ENCODE data around the gene CALY.

Gene CALY

DNA sequence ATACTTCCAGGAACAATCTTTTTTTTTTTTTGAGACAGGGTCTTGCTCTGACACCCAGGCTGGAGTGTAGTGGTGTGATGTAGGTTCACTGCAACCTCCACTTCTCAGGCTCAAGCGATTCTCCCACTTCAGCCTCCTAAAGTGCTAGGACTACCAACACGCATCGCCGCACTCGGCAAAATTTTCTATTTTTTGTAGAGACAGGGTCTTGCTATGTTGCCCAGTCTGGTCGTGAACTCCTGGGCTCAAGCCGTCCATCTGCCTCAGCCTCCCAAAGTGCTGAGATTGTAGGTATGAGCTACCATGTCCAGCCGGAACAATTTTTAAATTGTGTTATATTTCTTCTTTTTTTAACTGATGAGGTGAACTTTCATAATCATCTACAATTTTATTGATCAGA lies 25.9 kb downstream of the CALY start:
- DNase-seq (ENCODE audit: low read depth), result no peak

DNA sequence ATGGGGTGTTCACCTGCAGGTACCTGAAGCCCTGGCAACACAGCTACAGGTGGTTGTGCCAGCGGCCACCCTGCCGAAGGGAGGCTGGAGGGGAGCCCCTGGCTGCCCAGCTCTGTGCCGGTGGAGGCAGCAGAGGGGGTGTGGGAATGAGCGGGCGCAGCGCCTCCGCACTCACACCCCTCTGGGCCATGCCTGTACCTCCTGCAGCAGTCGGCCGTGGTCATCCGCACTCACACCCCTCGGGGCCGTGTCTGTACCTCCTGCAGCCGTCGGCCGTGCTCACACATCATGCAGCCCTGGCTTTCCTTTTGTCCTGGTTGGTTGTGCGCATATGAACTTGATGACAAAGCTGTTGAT lies 26.3 kb downstream of the CALY start:
- DNase-seq (ENCODE audit: low read depth), result no peak

DNA sequence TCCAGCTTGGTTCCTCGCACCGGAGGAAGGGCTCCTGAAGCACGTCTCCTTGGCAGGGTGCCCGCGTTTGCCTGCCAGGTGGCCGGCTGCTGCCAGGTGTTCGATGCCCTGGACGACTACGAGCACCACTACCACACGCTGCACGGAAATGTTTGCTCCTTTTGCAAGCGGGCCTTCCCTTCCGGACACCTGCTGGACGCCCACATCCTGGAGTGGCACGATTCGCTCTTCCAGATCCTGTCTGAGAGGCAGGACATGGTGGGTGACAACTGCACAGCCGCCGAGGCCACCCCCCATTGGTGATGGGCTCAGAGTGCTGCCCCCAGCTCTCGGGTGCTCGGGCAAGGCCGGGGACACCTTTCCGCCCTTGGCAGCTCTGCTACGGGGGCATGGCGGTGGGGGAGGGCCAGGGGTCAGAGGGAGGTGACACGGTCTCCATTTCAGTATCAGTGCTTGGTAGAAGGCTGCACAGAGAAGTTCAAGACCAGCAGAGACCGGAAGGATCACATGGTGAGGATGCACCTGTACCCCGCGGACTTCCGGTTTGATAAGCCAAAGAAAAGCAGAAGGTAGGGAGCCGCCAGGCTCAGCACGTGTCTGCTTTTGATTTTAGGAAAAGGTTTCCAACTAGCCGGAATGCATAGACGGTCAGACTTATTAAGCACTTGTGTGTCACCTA lies 26.8 kb downstream of the CALY start:
- DNase-seq (ENCODE audit: low read depth), result no peak

DNA sequence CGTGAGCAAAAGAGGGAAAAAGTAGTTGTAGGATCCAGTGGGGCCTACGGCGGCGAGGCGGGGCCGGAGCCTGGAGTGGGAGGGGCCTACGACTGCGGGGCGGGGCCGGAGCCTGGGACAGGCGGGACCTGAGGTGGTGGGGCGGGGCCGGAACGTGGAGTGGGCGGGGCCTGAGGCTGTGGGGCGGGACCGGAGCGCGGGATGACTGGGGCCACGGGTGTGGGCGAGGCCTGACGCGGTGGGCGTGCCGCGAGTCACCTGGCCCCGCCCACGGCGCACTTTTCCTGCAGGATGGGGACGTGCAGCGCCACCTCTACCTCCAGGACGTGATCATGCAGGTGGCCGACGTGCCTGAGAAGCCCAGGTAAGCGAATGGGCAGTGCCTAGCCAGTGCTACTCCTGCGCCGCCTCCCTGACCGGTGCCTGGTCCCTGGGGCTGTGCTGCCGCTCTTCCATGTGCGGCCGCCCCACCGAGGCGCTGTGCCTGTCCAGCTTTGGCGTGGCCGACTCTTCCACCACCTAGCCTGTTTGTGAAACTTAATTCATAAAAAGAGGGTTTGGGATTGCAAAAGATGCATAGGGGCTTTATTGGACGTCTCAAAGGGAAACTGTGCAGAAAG lies 27.5 kb downstream of the CALY start:
- DNase-seq (ENCODE audit: low read depth), result no peak

DNA sequence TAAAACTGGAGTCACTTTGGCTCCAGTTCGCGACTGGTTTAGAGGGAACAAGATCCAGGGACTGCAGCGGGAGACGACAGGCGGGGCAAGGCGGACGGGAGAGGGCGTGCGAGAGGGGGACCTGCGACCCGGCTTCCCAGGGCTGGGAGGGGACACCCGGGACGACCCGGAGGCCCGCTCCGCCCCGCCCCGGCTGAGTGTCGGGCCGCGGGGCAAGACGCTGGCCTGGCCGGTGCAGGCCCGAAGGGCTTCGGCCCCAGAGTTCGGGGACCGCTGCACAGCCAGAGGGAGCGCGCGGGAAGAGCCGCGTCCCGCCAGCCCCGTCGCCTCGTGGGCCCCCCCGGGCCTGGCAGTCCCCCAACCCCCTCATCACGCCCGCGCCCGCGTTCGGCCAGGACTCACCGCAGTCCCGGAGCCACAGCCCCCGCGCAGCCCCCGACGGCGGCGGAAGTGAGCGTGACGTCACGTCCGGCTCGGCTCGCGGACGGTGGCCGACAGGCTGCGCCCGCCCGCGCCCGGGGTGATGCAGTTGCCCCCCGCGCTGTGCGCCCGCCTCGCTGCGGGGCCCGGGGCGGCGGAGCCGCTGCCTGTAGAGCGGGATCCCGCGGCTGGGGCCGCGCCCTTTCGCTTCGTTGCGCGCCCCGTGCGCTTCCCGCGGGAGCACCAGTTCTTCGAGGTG lies 28.1 kb downstream of the CALY start, which contains the start of the genes TUBGCP2 and ZNF511:
Gene TUBGCP2, minus strand, starts transcription at position 452 of the 679 bp plus-strand sequence. CDS start 5,931 bp downstream, outside the sequence.
Gene ZNF511, plus strand, starts transcription at position 494 of the 679 bp plus-strand sequence. Its CDS starts 30 bp downstream, at position 524.
- no peak for DNase-seq (ENCODE audit: low read depth)

DNA sequence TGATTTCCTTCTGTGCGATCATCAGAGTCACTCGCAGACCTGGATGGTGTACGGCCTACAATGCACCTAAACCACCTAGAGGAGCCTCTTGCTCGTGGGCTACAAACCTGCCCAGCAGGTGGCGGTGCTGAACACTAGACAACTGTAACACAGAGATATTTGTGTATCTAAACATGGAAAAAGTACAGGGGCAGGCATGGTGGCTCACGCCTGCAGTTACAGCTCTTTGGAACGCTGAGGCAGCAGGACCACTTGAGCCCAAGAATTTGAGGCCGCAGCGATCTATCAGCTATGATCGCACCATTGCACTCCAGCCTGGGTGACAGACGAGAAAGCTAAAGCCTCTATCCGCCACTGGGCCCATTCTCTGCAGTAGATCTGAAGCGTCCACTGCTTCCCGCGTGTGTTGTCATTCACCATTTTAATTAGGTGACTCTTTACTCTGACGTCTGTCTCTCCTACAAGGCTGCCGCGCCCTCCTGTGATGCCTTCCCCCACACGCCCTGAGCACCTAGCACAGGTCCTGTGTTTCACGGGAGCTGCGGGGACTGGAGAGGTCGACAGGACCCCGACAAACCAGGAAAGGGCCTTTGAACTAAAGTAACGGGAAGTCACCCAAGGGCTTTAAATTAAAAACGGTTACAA lies 28.8 kb downstream of the CALY start:
- DNase-seq (ENCODE audit: low read depth), result no peak

DNA sequence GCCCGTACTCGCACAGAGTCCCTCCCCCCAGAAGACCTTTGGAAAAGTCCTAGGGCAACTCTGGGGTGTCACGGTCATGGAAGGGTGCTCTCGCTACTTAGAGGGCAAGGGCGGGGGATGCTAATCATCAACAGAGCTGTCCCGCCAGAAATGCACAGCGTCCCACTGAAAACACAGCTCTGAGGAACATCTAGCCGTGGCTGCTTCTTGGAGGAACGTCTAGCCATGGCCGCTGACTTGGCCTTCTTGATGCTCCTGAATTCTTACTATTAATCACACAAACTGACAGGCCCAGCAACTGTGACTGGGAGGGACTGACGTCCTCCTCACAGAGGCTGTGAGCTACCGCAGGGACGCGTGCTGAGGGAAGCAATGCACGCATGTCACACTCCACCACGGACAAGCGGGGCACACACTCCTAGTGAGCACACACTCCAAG lies 29.7 kb downstream of the CALY start:
- no peak for DNase-seq (ENCODE audit: low read depth)

DNA sequence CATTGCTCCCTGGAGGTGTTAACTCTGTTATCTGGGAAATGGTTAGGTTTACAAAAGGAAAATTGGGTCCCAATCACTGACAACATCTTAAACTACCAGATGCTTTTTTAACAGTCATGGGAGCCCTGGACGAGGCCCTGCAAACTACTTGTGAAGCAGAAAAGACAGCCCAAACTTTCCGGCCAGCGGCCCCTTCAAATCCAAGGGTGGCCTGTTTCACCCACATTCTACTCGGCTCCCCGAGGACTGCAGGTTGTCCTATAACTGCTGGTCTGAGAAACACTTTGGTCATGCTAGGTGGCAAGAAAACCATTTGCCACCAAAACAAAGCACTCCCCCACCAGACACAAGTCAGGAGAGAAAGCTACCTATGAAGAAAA lies 30.6 kb downstream of the CALY start:
- no peak for DNase-seq (ENCODE audit: low read depth)

DNA sequence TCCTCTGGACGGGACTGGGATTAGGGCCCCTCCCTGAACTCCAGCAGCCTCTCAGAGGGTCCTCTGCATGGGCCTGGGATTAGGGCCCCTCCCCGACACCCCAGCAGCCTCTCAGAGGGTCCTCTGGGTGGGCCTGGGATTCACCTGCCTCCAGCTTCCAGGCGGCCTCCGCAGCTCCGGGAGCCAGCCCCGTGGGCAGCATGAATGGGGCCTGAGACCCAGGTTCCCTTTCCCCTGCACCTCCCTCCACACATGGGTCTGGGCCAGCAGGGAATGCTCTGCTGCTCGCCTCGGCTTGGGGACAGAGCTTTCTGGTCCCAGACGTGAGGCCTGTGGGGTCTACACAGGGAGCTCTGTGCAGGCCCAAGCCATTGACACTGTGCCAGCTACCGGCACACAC lies 33.5 kb downstream of the CALY start:
- DNase-seq (ENCODE audit: low read depth), result no peak

DNA sequence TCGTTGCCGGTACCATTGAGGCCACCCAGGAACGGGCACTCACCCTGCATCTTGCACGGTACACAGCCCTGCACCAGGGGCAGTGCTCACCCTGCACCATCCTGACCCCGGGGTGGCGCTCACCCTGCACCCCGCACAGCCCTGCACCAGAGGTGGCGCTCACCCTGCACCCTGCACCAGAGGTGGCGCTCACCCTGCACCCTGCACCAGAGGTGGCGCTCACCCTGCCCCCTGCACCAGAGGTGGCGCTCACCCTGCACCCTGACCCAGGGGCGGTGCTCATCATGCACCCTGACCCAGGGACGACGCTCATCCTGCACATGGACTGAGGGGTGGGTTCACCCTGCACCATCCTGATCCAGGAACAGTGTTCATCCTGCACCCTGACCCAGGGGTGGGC lies 34.5 kb downstream of the CALY start:
- DNase-seq (ENCODE audit: low read depth), result no peak

DNA sequence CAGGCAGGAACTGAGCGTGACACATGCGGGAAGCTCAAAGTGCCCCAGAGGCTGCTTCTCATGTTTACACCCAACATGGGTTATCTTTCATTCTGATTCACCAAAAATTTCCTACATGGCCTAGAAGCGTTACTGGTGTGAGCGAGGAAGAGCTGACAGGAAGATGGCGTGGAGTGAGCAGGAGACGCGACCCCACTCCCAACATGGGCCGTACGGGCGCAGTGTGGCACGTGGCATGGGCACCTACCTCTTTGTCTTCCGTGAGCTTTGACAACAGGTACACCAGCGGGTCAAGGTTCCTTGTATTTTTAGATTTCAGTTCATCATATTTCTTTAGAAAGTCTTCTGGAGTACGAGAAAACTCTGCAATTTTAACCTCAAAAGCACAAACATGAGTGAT lies 37.0 kb downstream of the CALY start:
- DNase-seq (ENCODE audit: low read depth), result no peak

DNA sequence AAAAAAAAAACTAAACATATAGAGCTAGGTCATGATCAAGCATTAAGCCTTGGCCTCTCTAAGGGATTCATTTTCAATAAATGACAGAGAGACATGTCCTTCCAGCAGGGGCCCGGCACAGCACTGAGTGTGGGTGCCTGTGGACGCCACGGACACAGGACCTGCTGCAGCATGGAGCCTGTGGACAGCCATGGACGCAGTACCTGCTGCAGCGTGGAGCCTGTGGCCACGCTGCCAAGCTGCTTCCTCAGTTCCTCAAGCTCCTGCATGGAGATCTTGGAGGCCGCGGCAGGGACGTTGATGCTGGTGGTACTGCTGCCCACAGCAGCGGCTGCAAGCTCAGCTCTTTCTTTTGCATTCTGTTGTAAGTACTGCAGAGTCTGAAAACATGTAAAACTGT lies 37.5 kb downstream of the CALY start:
- DNase-seq (ENCODE audit: low read depth), result no peak

DNA sequence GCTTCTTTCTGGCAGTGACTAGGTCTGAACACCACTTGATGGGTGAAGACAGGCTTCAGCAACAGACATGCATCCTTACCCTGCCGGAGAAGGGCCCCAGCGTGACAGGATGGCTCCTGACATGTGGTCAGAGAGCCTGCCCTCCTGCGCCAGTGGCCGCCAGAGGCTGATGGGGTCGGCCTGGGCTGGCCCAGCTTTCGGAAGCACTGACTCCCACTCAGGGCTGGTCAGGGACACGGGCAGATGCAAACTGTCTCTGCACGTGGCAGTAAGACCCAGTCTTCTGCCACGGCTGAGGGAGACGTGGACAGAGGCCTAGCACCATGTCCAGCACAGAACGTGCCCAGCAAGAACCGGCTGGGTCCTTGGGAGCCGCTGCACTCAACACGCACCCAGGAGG lies 38.2 kb downstream of the CALY start:
- no peak for DNase-seq (ENCODE audit: low read depth)

DNA sequence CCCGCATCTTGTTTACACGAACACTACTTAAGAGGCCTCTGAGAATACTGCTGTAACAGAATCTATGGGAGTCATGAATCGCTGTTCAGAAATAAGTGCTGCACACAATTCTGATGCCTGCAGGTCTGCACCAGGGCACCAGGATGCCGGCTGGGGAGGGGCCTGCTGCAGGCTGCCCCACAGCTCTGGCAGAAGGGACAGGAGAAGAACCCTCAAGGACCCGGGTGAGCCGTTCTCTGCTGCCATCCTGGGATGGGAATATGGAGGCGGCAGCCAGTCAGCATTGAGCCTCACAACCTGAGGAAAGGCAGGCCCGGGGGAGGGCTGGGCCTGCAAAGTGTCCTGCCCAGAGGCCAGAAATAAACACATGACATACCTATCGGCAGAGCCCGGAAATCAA lies 39.2 kb downstream of the CALY start:
- DNase-seq (ENCODE audit: low read depth), result no peak

DNA sequence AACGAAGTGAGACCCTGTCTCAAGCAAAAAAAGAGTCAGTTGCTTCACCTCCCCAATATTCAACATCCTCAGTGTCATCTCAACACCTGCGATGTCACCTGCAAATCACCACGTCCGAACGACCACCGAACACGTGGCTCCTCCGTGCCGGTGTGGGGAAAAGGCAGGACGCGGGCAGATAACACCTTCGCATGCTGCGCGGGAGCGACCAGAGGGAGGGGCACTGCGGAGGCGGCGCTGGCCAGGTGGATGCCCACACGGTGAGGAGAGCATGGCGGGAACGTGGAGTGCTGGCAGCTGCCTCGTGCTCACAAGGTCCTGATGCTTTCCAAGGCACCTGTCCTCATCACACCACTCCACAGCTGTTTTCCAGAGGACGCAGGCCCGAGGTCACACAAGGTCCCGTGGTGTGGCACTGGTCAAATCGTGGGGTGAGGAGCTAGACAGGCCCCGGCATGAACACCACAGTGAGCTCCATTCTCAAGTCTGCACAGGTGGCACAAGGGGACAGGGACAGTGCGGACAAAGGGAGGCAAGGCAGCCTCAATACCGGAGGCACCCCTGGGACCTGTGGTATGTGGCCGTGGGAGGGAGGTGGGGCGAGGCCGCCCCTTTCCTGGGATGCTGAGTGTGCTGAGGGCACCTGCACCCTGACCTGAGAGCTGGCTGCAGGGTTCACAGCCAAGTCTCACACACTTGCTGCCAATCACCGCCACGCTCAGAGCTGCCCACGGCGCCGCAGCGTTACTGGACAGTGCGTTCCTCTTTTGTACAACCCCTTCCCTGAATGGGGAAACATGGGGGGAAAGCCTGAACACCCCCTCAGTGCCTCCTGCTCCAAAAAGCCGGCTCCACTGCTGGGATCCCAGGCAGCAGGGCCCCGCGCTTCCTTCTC lies 41.0 kb downstream of the CALY start:
- DNase-seq (ENCODE audit: low read depth), result no peak

DNA sequence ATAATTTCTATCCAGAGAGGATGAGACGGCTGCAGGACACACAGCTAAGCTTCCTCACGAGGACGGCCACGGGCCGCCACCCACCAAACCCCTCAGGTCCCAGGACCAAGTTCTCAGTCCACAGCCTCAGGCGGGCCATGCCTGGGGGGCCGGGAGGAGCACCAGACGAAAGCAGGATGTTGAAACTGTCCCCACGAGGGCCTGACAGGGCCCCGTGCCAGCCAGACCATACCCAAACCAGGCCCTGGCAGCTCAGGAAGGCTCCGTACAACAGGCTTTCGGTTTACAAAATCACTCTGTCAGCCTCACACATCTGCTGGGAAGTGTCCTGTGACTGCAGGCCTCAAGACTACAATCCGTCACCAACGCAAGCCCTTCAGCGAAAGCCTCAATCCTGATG lies 42.5 kb downstream of the CALY start:
- no peak for DNase-seq (ENCODE audit: low read depth)

DNA sequence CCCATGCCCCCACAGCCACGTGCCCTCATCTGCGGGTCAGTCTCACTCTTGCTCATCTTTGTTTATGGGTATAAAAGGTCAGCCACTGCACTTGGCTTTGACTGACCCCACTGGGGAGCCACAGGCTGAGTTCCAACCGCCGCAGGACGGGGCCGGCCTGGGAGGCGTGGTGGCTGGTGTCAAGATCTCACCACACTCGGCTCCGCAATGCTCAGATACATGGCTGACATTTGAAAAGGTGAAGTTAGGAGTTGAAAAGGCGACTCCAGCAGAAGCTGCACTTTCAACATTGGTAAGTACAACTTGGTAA lies 42.9 kb downstream of the CALY start:
- DNase-seq (ENCODE audit: low read depth), result no peak

DNA sequence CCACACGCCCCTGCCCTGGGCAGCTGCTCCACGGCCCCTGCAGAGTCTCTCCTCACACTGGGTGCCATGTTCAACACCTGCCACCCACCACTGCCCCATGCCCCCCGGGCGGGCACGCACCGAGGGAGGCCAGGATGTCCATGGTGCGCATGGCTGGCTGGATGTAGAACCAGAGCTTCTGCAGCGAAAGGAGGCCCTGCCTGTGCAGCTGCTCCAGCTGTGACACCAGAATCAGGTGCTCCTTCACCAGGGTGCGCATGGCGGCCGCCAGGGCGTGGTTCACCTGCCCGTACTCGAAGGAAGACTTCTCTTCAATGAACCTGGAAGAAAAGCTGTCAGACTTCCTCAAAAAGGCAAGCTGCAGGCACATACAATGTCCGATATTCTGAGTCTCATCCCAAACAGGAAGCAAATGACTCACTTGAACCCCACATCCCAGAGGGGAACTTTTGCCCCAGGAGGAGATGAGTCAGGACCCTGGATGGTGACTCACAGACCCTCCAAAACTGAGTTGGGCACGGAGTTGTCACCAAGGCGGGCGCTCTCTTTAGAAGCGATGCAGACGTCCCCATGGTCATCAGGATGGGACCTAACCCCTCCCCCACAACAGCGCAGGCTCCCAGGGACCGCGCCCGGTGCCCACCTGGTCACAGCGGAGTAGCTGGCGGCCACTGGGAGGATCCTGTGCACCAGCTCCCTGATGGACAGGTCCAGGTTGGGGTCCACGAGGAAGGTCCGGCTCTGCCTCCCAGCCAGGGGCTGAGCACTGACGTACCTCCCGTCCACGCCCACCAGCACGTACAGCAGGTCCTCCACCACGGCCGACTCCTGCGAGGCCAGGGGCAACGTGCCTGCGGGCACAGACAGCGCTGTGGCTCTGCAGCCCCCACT lies 43.5 kb downstream of the CALY start:
- no peak for DNase-seq (ENCODE audit: low read depth)

DNA sequence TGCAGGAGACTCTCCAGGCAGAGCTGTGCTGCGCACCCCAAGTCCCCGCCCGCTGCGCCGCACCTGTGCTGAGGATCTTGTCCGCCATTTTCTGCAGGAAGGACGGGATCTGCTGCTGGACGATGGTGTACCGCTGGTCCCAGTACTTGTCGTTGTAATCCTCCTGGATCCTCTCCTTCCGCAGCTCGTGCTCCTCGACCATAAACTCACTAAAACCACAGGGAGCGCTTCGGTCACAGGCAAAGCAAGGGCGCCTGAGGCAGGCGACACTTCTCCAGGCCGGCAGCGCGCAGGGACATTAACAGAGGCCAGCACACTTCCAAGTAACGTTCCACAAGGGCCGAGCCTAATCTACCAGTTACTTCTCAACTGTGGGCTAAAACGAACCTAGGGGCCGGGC lies 46.9 kb downstream of the CALY start:
- no peak for DNase-seq (ENCODE audit: low read depth)

DNA sequence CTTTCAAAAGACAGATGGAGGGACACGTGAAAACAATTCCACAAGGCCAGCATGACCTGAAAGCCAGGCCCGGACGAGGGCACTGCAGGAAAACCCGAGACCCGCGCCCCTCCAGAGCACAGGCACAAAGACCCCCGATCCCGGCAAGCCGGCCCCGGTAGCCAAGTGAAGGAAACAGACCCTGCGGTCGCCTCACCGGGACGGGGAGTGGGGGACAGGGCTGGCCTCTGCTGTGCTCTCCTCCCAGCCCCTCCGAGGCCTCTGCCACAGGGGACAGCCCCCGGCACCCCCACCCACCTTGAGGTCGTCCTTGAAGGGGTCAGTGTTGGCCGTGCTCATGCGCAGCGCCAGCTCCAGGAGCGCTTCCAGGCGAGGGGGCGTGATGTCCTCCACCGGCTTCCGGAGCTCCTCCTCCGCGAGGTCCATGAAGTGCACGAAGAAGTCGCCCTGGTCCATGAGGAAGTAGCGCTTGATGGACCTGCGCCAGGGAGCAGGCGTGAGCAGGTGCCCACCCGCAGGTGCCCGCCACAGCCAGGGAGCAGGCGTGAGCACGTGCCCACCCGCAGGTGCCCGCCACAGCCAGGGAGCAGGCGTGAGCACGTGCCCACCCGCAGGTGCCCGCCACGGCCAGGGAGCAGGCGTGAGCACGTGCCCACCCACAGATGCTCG lies 48.7 kb downstream of the CALY start:
- no peak for DNase-seq (ENCODE audit: low read depth)

DNA sequence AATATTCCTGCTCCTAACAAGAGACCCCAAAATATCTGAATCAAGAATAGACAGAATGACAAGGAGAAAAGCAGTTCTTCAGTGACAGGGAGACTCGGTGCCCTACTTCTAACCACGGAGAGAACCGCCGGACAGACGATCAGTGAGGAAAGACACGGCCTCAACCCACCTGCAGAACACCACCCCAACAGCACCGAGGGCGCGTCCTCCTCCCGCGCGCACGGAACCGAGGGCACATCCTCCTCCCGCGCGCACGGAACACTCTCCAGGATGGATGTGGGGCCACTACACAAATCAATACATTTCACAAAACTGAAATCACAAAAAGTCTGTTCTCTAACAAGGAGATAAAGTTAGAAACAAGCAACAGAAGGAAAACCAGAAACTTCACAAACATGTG lies 50.3 kb downstream of the CALY start:
- DNase-seq (ENCODE audit: low read depth), result no peak
